Calu3 (cell line): ENCODE results near the gene GPR143. TPM values are rescaled to one million over a fixed set of nuclear protein-coding genes. Genes with fewer than 3 reads are reported as not detected.

Experiments used
- BruUV-seq: library from RNA; stranded (reverse); fragments of 400-500 nt; replicated peaks from 2 replicates; lab custom pipeline; 2021; lab: Mats Ljungman, UMichigan
- CTCF ChIA-PET: fragments of 300-600 bp; sonication (Branson Sonifier 250); formaldehyde crosslinking; loops from one replicate; lab custom pipeline; 2022; ENCODE audit warnings: antibody characterized with exemption; lab: Charles Lee
- DNase-seq: peaks from one replicate; pipeline ENCODE4 v3.0.0; 2022
- H3K27ac Mint-ChIP-seq: one replicate; pipeline ENCODE4 v1.8.0; 2022; ENCODE audit warnings: mixed read lengths; ENCODE audit not compliant: unreplicated experiment
- H3K27me3 Mint-ChIP-seq: one replicate; pipeline ENCODE4 v1.8.0; 2022; ENCODE audit warnings: mixed read lengths; ENCODE audit not compliant: unreplicated experiment
- H3K36me3 Mint-ChIP-seq: one replicate; pipeline ENCODE4 v1.8.0; 2022; ENCODE audit warnings: mild to moderate bottlenecking, moderate library complexity, mixed read lengths; ENCODE audit not compliant: insufficient read depth, unreplicated experiment
- H3K4me1 Mint-ChIP-seq: one replicate; pipeline ENCODE4 v1.8.0; 2022; ENCODE audit warnings: mild to moderate bottlenecking, low read depth, mixed read lengths; ENCODE audit not compliant: unreplicated experiment
- H3K4me3 Mint-ChIP-seq: one replicate; pipeline ENCODE4 v1.8.0; 2022; ENCODE audit warnings: mild to moderate bottlenecking, low read depth, moderate library complexity, mixed read lengths; ENCODE audit not compliant: unreplicated experiment
- H3K9me3 Mint-ChIP-seq: one replicate; pipeline ENCODE4 v1.8.0; 2022; ENCODE audit warnings: low read depth, mixed read lengths; ENCODE audit not compliant: unreplicated experiment
- CTCF ChIP-seq: fragments of 200-600 bp; IDR thresholded peaks from one replicate; pipeline ENCODE4 v1.8.0; 2022; ENCODE audit warnings: antibody characterized with exemption; ENCODE audit not compliant: unreplicated experiment
- intact Hi-C: fragments of 100-400 bp; cut with micrococcal nuclease; formaldehyde crosslinking; loops from one replicate; pipeline ENCODE4 v1.10.0; 2022; ENCODE audit not compliant: unreplicated experiment
- total RNA-seq: library from RNA; stranded (reverse); gene quantifications from 2 replicates; pipeline ENCODE4 v1.2.3, GENCODE V29; 2022

Gene GPR143
- total RNA-seq, 1 experiment from 2014 or later = 8.3 TPM

- Mint-ChIP-seq H3K27me3 (no peaks in the 10 kb centered on the region), H3K36me3 (no peaks in the 10 kb centered on the region), H3K27ac (no peak overlapping the region), H3K4me1 (no peaks in the 10 kb centered on the region), H3K9me3 (no peaks in the 10 kb centered on the region), H3K4me3 (no peak overlapping the region)
- intact Hi-C loops = no loop called here
- CTCF ChIA-PET = no interaction called here
- DNase-seq = no peak
- no TSS peak for BruUV-seq
- TF ChIP-seq CTCF = no peak
Observed at GRCh38 chrX:9687899-9688298, 77.7 kb downstream of the GPR143 start.

GRCh38 chrX:9683350-9683749, 82.3 kb downstream of the GPR143 start:
- BruUV-seq = no TSS peak
- intact Hi-C loops = no loop called here

GRCh38 chrX:9682861-9683260, 82.8 kb downstream of the GPR143 start:
- H3K9me3 Mint-ChIP-seq = no peaks in the 10 kb centered on the region
- DNase-seq = no peak
- no peak overlapping the region for H3K27ac Mint-ChIP-seq
- H3K27me3 Mint-ChIP-seq = no peaks in the 10 kb centered on the region
- no peak overlapping the region for H3K4me3 Mint-ChIP-seq
- TF ChIP-seq CTCF = no peak
- H3K36me3 Mint-ChIP-seq = no peaks in the 10 kb centered on the region
- CTCF ChIA-PET = no interaction called here
- H3K4me1 Mint-ChIP-seq = no peaks in the 10 kb centered on the region
- BruUV-seq = no TSS peak
- intact Hi-C loops = no loop called here

More at GRCh38 chrX:9683350-9683749, 82.3 kb downstream of the GPR143 start:
- H3K9me3 Mint-ChIP-seq = no peaks in the 10 kb centered on the region
- no peaks in the 10 kb centered on the region for H3K27me3 Mint-ChIP-seq
- no peak for TF ChIP-seq CTCF
- no peaks in the 10 kb centered on the region for H3K4me1 Mint-ChIP-seq
- DNase-seq = no peak
- H3K36me3 Mint-ChIP-seq = no peaks in the 10 kb centered on the region
- no peak overlapping the region for H3K27ac Mint-ChIP-seq
- no peak overlapping the region for H3K4me3 Mint-ChIP-seq
- CTCF ChIA-PET = no interaction called here

- intact Hi-C loops = no loop called here
- no peaks in the 10 kb centered on the region for H3K36me3 Mint-ChIP-seq
- H3K4me3 Mint-ChIP-seq = no peak overlapping the region
- H3K9me3 Mint-ChIP-seq = no peaks in the 10 kb centered on the region
- DNase-seq = no peak
- H3K4me1 Mint-ChIP-seq = peaks cover 3% of the 10 kb centered on the region
- no peak overlapping the region for H3K27ac Mint-ChIP-seq
- TF ChIP-seq CTCF = no peak
- no TSS peak for BruUV-seq
- no peaks in the 10 kb centered on the region for H3K27me3 Mint-ChIP-seq
- CTCF ChIA-PET = no interaction called here
Observed at GRCh38 chrX:9682456-9682855, 83.2 kb downstream of the GPR143 start.
